Measurements from ENCODE around the gene VAC14.

The VAC14 gene

GRCh38 chr16:70702624-70703023 is 98.3 kb downstream of the VAC14 start:
- no peak for TF ChIP-seq CTCF (IDR thresholded peaks at IDR 0.05)
- TF ChIP-seq ZFX (IDR thresholded peaks at IDR 0.05; ENCODE audit: borderline replicate concordance): no peak
- no peak overlapping the region for H3K27ac ChIP-seq

- TF ChIP-seq CTCF (IDR thresholded peaks at IDR 0.05): no peak
- no peak for TF ChIP-seq ZFX (IDR thresholded peaks at IDR 0.05; ENCODE audit: borderline replicate concordance)
- H3K27ac ChIP-seq: no peak overlapping the region
These were observed 99.0 kb downstream of the VAC14 start for GRCh38 chr16:70701998-70702397.

- TF ChIP-seq CTCF (IDR thresholded peaks at IDR 0.05) (no peak), ZFX (IDR thresholded peaks at IDR 0.05; ENCODE audit: borderline replicate concordance) (no peak)
- H3K27ac ChIP-seq: no peak overlapping the region
These were observed 99.4 kb downstream of the VAC14 start for GRCh38 chr16:70701596-70701995.

GRCh38 chr16:70701036-70701435 is 99.9 kb downstream of the VAC14 start:
- H3K27ac ChIP-seq: no peak overlapping the region
- TF ChIP-seq CTCF (IDR thresholded peaks at IDR 0.05) (no peak), ZFX (IDR thresholded peaks at IDR 0.05; ENCODE audit: borderline replicate concordance) (no peak)

- no peak overlapping the region for H3K27ac ChIP-seq
- TF ChIP-seq CTCF (IDR thresholded peaks at IDR 0.05) (no peak), ZFX (IDR thresholded peaks at IDR 0.05; ENCODE audit: borderline replicate concordance) (no peak)
These were observed 100.6 kb downstream of the VAC14 start for GRCh38 chr16:70700101-70701020.

GRCh38 chr16:70699696-70700095 is 101.3 kb downstream of the VAC14 start:
- no peak for TF ChIP-seq ZFX (IDR thresholded peaks at IDR 0.05; ENCODE audit: borderline replicate concordance)
- no peak for TF ChIP-seq CTCF (IDR thresholded peaks at IDR 0.05)
- no peak overlapping the region for H3K27ac ChIP-seq

- TF ChIP-seq CTCF (IDR thresholded peaks at IDR 0.05) (no peak), ZFX (IDR thresholded peaks at IDR 0.05; ENCODE audit: borderline replicate concordance) (no peak)
- H3K27ac ChIP-seq: no peak overlapping the region
These were observed 102.1 kb downstream of the VAC14 start for GRCh38 chr16:70698901-70699300.
